ENCODE measurements around the gene SLC30A9.

SLC30A9 gene

GRCh38 chr4:41999321-41999720, 9.0 kb downstream of the SLC30A9 start:
- DNase-seq (ENCODE audit: low read depth), result no peak

- no peak for DNase-seq (ENCODE audit: low read depth)
Measured at GRCh38 chr4:42008011-42008786, 17.9 kb downstream of the SLC30A9 start.

- no peak for DNase-seq (ENCODE audit: low read depth)
Measured at GRCh38 chr4:42015438-42015837, 25.1 kb downstream of the SLC30A9 start.

- no peak for DNase-seq (ENCODE audit: low read depth)
Measured at GRCh38 chr4:42018451-42018850, 28.1 kb downstream of the SLC30A9 start.

- DNase-seq (ENCODE audit: low read depth), result no peak
Measured at GRCh38 chr4:42048394-42048793, 58.1 kb downstream of the SLC30A9 start.

GRCh38 chr4:42050516-42051249, 60.4 kb downstream of the SLC30A9 start:
- DNase-seq (ENCODE audit: low read depth), result no peak

- DNase-seq (ENCODE audit: low read depth), result no peak
Measured at GRCh38 chr4:42066402-42066801, 76.1 kb downstream of the SLC30A9 start.

GRCh38 chr4:42067264-42067663, 76.9 kb downstream of the SLC30A9 start:
- no peak for DNase-seq (ENCODE audit: low read depth)

GRCh38 chr4:42070463-42070862, 80.1 kb downstream of the SLC30A9 start:
- DNase-seq (ENCODE audit: low read depth), result no peak

- no peak for DNase-seq (ENCODE audit: low read depth)
Measured at GRCh38 chr4:42074294-42074693, 84.0 kb downstream of the SLC30A9 start.

GRCh38 chr4:42078184-42078801, 88.0 kb downstream of the SLC30A9 start:
- DNase-seq (ENCODE audit: low read depth), result no peak

- DNase-seq (ENCODE audit: low read depth), result no peak
Measured at GRCh38 chr4:42080306-42080705, 90.0 kb downstream of the SLC30A9 start.

- no peak for DNase-seq (ENCODE audit: low read depth)
Measured at GRCh38 chr4:42083816-42084215, 93.5 kb downstream of the SLC30A9 start.

- DNase-seq (ENCODE audit: low read depth), result no peak
Measured at GRCh38 chr4:42088386-42088785, 98.1 kb downstream of the SLC30A9 start.

GRCh38 chr4:42101446-42101975, 111.2 kb downstream of the SLC30A9 start:
- DNase-seq (ENCODE audit: low read depth), result no peak

GRCh38 chr4:42104521-42104920, 114.2 kb downstream of the SLC30A9 start:
- DNase-seq (ENCODE audit: low read depth), result no peak

GRCh38 chr4:42112846-42113245, 122.5 kb downstream of the SLC30A9 start:
- no peak for DNase-seq (ENCODE audit: low read depth)

- no peak for DNase-seq (ENCODE audit: low read depth)
Measured at GRCh38 chr4:42119886-42120285, 129.6 kb downstream of the SLC30A9 start.

- DNase-seq (ENCODE audit: low read depth), result no peak
Measured at GRCh38 chr4:42122237-42122636, 131.9 kb downstream of the SLC30A9 start.

GRCh38 chr4:42123071-42123644, 132.8 kb downstream of the SLC30A9 start:
- no peak for DNase-seq (ENCODE audit: low read depth)

GRCh38 chr4:42132099-42132498, 141.8 kb downstream of the SLC30A9 start:
- DNase-seq (ENCODE audit: low read depth), result no peak

- no peak for DNase-seq (ENCODE audit: low read depth)
Measured at GRCh38 chr4:42133006-42133405, 142.7 kb downstream of the SLC30A9 start.

Measured in activated T-cell treated with anti-CD3 and anti-CD28 coated beads for 48 hours (primary cell).